Ureter (tissue), 1 donor: Measurements from ENCODE around the gene TPI1. TPM values are rescaled to one million over a fixed set of nuclear protein-coding genes. Genes with fewer than 3 reads are reported as not detected.

Source experiments
- total RNA-seq: library from RNA; stranded (reverse); gene quantifications from one replicate; pipeline ENCODE4 v1.2.4, GENCODE V29; 2023
- donor health status: DM: yes; HTN: yes; CAD: no.

TPI1 gene
- total RNA-seq, 1 donor from 2014 or later: 418 TPM

Other genes with a start within 250 kb of the TPI1 start
- 13.6 TPM for gene LPAR5, start 231.6 kb upstream of the TPI1 start, total RNA-seq
- gene ACRBP, start 220.1 kb upstream of the TPI1 start, total RNA-seq: 2.3 TPM
- 39.3 TPM for gene ING4, start 204.4 kb upstream of the TPI1 start, total RNA-seq
- 63.4 TPM for gene ZNF384, start 178.2 kb upstream of the TPI1 start, total RNA-seq
- 2.6 TPM for gene PIANP, start 166.7 kb upstream of the TPI1 start, total RNA-seq
- gene COPS7A, start 143.5 kb upstream of the TPI1 start, total RNA-seq: 77.9 TPM
- 139 TPM for gene MLF2, start 114.4 kb upstream of the TPI1 start, total RNA-seq
- 288 TPM for gene PTMS, start 101.2 kb upstream of the TPI1 start, total RNA-seq
- 2.3 TPM for gene LAG3, start 95.0 kb upstream of the TPI1 start, total RNA-seq
- gene CD4, start 78.0 kb upstream of the TPI1 start, total RNA-seq: 18.0 TPM
- gene GPR162, start 45.7 kb upstream of the TPI1 start, total RNA-seq: 2.5 TPM
- gene P3H3, start 39.1 kb upstream of the TPI1 start, total RNA-seq: 27.9 TPM
- gene GNB3, start 26.6 kb upstream of the TPI1 start, total RNA-seq: 4.5 TPM
- 1.4 TPM for gene CDCA3, start 16.2 kb upstream of the TPI1 start, total RNA-seq
- 106 TPM for gene USP5, start 15.4 kb upstream of the TPI1 start, total RNA-seq
- 9.9 TPM for gene SPSB2, start 5.8 kb downstream of the TPI1 start, total RNA-seq
- 13.5 TPM for gene LRRC23, start 37.3 kb downstream of the TPI1 start, total RNA-seq
- 29.6 TPM for gene ENO2, start 47.0 kb downstream of the TPI1 start, total RNA-seq
- 112 TPM for gene ATN1, start 60.4 kb downstream of the TPI1 start, total RNA-seq
- gene RNU7-1, start 76.3 kb downstream of the TPI1 start, total RNA-seq: not detected
- 172 TPM for gene C12orf57, start 76.5 kb downstream of the TPI1 start, total RNA-seq
- gene PTPN6, start 83.8 kb downstream of the TPI1 start, total RNA-seq: 40.4 TPM
- 221 TPM for gene PHB2, start 103.1 kb downstream of the TPI1 start, total RNA-seq
- gene EMG1, start 103.4 kb downstream of the TPI1 start, total RNA-seq: 68.0 TPM
- 95.9 TPM for gene LPCAT3, start 150.9 kb downstream of the TPI1 start, total RNA-seq
- 293 TPM for gene C1S, start 193.2 kb downstream of the TPI1 start, total RNA-seq
- 455 TPM for gene C1R, start 224.9 kb downstream of the TPI1 start, total RNA-seq
- gene C1RL, start 241.7 kb downstream of the TPI1 start, total RNA-seq: 110 TPM